Activated naive CD4-positive, alpha-beta T cell treated with Interleukin-2 at 50 U/mL for 16 hours (primary cell): ENCODE measurements around the gene POMT2.

Experiments
- DNase-seq: peaks from one replicate; pipeline ENCODE4 v3.0.0-alpha.2; 2020

POMT2 gene

GRCh38 chr14:77228056-77228455 lies 92.6 kb downstream of the POMT2 start:
- DNase-seq, result no peak

- DNase-seq, result no peak
These were observed 94.7 kb downstream of the POMT2 start for GRCh38 chr14:77225892-77226557.

GRCh38 chr14:77225254-77225653 lies 95.4 kb downstream of the POMT2 start:
- DNase-seq, result no peak
